NCI-H748 (cell line): ENCODE data around the gene CTSF.
"Not testable (repeated sequence)": the region's sequence is repeated elsewhere in the genome, so short reads cannot be mapped to it uniquely, and the experiment has no call there.

Experiments
- DNase-seq: peaks from one replicate; lab custom pipeline; 2025; ENCODE audit not compliant: unreplicated experiment; lab: John Stamatoyannopoulos, UW

CTSF gene

DNA sequence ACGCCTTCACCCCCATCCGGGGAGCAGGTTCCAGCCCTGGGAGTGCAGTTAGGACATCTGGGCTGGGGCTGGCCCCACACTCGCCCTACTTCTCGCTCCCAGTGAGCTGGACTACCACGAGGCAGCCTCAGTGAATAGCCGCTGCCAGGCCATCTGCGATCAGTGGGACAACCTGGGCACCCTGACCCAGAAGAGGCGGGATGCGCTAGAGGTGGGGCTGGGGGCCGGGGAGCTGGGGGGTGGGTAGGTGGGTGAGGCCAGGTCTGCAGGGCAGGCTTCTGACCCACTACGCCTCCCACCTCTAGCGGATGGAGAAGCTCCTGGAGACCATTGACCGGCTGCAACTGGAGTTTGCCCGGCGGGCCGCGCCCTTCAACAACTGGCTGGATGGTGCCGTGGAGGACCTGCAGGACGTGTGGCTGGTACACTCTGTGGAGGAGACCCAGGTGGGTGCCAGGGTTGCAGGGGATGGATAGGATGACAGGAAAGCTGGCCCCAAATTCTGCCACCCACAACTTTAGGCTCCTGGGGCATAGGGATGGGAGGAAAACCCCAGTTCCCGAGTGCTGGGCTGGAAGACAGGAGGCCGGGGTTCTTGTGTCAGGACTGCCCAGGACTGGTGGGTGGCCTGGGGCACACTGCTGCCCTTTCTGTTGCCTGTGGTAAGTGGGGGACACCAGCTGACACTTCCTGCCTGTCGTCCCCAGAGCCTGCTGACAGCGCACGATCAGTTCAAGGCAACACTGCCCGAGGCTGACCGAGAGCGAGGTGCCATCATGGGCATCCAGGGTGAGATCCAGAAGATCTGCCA is 8.3 kb downstream of the CTSF start:
- no peak for DNase-seq

DNA sequence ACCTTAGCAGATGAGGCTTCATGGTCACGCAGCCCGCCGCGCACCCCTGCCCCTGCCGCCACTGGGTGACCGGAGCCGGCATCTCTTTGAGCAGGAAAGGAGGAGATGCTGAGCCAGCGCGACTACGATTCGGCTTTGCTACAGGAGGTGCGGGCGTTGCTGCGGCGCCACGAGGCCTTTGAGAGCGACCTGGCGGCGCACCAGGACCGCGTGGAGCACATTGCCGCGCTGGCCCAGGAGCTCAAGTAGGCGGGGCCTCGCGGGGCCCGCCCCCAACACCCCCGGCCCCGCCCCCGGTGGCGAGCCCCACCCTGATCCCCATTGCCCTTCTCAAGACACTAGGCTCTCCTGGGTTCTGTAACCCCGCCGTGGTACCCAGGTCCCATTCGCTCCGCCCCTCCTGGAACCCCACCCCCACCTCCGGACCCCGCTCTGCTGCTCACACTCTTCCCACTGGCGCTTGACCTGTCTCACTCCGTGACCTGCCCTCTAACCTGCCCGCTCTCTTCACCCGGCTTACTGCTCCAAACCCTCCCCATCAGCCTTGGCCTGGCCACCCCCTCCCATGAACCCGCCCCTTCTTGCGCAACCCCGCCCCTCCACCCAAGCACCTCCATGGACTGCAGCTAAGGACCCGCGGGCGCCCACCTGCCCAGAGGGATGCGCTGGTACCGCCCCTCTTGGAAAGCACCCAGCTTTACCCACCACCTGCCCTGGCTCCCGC is 9.1 kb downstream of the CTSF start:
- no peak for DNase-seq

DNA sequence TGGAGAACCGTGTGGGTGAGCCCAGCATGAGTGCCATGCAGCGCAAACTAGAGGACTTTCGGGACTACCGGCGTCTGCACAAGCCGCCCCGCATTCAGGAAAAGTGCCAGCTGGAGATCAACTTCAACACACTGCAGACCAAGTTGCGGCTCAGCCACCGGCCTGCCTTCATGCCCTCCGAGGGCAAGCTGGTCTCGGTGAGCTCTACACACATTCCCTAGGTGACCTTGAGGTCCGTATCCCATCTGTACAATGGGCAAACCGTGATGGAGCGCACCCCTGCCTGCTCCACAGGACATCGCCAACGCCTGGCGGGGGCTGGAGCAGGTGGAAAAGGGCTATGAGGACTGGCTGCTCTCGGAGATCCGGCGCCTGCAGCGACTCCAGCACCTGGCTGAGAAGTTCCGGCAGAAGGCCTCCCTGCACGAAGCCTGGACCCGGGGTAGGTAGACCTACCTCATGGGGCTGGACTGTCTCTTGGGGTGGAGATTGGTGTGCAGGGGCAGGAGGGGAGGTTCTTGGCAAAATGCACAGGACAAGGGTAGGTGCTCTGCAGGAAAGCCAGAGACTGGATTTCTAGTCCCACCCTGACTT is 10.6 kb downstream of the CTSF start:
- no peak for DNase-seq

DNA sequence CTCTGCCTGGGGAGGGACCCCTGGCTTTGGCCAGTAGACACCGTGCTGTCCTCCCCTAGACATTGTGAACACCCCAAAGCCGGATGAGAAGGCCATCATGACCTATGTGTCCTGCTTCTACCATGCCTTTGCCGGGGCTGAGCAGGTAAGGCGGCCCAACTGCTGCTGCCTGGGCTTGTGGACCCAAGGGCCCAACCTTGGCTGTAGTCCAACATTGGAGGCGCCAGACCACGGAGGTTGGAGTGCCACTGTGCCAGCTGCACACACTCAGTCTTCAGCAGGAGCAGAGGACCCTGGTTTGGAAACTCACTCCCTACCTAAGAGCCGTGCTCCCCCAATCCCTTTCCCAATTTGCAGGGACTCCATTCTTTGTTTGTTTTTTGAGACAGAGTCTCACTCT is 12.3 kb downstream of the CTSF start:
- peak; percentile 14 for DNase-seq

DNA sequence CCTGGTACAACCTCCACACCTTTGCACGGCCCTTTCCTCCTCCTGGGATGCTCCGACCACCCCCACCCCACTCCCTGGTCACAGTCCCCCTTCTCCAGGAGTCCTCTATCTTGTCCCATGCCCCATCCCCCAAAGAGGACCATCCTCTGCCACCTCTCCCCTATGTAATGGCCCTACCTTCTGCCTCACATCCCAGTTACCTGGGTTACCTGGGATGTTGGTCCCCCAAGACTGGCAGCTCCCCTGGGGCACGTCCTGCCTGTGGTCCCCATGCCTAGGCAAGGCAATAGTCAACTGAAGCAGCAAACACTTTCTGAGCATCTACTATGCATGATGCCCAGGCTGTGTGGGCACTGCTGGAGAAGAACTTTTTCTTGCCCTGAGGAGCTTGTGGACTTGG is 13.0 kb downstream of the CTSF start:
- no peak for DNase-seq

DNA sequence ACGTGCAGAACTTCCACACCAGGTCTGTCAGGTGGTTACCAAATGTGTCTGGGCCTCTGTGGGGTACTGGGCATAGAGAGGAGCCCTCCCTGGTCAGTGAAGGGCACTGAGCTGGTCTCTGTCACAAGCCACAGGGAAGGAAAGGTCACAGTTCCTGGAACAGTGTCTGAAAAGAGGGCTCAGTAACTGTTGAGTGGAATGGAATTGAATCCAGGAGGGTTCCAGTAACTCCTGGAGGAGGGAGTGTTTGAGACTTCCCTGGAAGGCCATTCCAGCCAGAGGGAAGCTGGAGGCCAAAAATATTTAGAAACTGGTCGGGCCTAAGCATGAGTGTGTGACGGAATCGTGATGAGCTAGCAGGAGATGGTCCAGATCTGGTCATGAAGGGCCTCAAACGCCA is 13.8 kb downstream of the CTSF start:
- DNase-seq = no peak

DNA sequence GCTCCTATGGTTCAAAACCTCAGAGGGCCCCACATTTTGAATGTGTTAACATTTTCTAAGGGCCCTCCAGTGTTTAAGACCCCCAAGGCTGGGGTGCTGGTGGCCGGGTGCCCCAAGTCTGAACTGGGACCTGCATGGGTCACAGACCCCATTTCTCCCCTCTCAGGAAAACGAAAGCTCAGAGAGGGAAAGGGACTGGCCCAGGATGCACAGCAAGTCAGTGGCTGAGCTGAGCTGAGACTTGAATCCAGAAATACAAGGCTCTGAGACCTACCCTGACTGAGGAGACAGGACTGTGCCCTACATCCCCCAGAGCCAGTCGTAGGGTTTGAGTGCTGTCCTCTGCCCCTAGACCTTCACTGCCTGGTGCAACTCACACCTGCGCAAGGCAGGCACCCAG is 17.5 kb downstream of the CTSF start:
- no peak for DNase-seq

DNA sequence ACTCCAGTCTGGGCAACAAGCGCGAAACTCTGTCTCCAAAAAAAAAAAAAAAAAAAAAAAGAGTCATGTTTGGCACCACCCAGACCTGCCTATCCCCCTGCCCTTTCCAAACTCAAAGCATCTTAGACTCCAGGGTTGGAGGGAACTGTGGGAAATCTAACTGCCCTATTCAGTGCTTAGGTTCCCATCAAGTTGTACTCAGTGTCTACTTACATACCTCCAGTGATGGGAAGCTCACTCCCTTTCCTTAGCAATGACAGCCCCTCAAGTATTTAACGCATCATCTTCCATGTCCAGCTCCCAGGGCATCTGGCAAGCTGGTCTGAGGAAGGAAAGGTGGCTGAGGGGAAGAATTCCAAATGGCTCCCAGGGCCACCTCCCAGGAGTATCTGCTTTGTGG is 18.7 kb downstream of the CTSF start:
- DNase-seq = no peak

DNA sequence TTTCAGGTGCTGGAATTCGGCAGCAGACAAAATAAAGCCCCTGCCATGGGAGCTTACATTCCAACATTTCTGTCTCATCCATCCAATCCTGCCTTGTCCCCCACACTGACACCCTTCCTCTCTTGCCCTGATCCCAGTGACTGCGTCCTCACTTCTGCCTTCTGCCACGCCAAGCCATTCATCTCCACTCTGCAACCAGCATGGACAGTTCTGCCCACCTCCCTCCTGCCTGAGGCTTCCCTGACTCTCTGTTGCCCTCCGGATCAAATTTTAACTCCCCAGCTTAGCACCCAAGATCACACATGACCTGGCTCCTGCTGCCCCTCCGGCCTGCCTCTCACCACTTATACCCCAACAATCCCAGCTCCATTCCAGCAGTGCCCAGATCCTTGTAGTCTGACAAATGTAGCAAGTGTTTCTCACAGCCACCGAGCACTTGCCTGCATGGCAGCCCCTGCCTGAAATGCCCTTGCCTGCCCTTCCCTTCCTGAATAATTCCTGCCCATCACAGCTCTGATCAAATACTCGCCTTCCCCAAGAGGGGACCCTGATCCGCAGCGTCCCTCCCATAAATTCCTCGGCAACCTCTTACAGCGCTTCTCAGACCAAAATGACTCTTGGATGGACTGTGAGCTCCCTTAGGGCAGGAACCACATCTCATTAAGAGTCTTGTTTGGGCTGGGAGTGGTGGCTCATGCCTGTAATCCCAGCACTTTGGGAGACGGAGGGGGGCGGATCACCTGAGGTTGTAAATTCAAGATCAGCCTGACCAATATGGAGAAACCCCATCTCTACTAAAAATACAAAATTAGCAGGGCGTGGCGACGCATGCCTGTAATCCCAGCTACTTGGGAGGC is 19.4 kb downstream of the CTSF start:
- no peak for DNase-seq

DNA sequence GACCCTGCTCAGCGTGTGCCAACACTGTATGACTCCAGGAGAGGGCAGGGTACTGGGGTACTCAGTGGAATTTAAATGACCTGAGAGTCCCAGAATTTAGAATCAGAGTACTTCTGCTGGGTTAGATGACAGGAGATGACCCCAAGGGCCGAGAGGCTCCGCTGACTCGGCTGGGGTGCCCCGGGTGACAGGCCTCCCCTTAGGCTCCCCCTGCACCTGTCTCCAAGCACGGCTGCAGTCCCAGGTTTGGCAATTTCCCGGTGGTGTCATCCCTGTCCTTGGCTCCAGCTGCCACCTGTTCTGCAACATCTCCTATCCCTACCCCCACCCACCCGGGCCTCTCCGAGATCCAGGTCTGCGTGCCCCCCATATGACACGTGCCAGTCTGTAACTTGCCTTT is 20.4 kb downstream of the CTSF start:
- no peak for DNase-seq

DNA sequence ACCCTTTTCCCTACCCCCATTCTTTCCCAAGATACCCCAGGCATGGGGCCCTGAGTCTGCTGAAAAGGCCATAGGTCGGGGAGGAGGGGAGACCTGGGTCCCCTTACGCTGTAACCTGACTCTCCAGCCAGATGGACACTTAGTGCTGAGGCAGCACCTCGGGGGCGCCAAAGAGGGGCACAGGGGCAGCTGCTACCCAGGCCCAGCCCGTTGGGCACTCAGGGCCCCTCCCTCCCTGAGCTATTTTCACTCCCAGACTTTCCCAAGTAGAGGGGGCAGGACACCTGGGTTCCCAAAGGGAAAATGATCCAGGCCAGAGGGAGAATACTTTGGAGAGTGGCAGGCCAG is 20.8 kb downstream of the CTSF start:
- DNase-seq = no peak

DNA sequence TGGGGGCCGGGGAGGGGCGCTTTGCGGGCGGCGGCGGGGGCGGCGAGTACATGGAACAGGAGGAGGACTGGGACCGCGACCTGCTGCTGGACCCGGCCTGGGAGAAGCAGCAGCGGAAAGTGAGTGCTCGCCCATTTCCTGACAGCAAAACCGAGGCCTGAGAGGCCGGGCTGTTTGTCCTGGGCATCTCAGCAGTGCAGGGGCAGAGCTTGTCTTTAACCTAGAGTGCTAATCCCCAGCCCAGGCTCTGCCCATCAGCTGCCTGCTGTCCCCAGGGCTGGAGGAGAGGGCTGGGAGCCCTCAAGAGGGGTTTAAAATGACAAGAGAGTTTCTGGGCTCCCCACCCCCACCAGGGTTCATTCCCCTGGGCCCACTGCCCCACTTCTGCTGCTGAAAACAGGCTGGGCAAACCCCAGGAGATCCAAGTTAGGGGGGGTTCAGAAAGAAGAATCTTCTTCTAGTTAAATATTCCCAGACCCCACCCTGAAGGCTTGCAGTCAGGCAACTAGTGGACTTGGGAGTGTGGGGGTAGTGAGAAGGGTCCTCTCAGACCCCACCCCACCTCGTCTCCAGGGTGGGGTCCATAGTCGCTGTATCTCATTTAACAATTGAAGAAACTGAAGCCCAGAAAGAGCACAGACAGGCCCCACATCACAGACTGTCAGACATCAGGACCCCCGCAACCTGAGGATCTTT is 21.3 kb downstream of the CTSF start:
- no peak for DNase-seq

DNA sequence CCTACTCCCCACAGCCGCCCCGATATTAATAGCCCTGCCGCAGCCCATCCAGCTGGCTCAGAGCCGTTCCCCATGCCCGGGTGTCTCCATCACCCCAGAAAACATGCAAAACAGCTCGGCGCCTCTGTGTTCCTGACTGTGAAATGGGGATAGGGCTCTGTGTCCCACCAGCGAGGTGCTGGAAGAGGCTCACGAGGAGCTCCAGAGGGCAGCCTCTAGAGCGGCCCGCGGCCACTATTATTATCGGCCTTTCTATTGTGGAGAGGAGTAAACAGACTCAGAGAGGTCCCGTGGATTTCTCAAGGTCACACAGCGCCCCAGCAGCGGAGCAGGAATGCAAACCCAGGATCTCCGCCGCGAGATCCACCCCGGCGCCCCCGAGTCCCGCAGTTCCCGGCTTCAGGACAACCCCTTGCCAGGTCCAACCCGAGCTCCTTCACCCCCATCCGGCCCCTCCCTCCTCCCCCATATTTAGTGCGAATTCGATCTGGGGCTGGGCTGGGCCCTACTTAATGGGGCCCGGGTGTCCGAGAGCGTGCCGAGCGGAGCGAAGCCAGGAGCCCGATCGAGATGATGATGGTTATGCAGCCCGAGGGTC is 21.9 kb downstream of the CTSF start, which contains the start of gene ACTN3:
ACTN3 (plus strand) TSS at position 536 of the 598 bp plus-strand sequence; CDS start at position 571, 35 bp downstream.
- no peak for DNase-seq

DNA sequence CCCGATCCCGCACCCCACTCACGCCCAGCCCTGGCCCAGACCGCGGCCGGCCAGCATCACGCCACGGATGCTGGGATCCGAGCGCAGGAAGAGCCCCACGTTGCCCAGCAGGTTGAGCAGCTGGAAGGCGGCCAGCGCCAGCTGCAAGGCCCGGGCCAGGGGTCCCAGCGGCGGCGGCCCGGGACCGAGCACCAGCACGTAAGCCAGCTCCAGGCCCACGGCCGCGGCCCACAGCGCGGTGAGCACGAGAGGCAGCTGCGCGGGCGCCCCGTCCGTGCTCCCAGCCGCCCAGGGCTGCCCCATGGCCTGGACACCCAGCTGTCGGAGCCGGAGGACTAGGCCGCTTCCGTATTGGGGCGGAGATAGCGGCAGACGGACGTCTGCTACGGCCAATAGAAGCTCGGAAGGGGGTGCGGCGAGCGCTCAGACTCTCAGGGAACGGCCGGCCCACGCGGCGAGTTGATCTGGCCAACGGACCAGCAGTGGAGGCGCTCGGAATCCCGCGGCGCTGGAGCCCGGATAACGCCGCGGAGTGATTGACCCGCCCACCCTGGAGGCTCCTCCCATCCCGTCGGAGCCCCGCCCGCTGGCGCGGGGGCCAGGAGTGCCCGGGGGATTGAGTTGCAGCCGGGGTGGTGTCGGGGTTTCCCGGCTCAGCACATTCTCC is 22.6 kb downstream of the CTSF start, which contains the start of gene ZDHHC24:
ZDHHC24 (minus strand) TSS at position 348 of the 667 bp plus-strand sequence; CDS start at position 303, 45 bp downstream.
- DNase-seq = peak; percentile 97

DNA sequence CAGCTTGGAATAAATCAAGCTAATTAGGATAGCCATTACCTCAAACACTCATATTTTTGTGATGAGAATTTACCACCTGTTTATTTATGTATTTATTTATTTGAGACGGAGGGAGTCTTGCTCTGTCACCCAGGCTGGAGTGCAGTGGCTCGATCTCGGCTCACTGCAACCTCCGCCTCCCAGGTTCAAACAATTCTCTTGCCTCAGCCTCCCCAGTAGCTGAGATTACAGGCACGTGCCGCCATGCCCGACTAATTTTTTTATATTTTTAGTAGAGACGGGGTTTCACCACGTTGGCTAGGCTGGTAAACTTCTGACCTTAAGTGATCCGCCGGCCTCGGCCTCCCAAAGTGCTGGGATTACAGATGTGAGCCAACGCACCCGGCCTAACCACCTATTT is 23.5 kb downstream of the CTSF start:
- not testable (repeated sequence) for DNase-seq

DNA sequence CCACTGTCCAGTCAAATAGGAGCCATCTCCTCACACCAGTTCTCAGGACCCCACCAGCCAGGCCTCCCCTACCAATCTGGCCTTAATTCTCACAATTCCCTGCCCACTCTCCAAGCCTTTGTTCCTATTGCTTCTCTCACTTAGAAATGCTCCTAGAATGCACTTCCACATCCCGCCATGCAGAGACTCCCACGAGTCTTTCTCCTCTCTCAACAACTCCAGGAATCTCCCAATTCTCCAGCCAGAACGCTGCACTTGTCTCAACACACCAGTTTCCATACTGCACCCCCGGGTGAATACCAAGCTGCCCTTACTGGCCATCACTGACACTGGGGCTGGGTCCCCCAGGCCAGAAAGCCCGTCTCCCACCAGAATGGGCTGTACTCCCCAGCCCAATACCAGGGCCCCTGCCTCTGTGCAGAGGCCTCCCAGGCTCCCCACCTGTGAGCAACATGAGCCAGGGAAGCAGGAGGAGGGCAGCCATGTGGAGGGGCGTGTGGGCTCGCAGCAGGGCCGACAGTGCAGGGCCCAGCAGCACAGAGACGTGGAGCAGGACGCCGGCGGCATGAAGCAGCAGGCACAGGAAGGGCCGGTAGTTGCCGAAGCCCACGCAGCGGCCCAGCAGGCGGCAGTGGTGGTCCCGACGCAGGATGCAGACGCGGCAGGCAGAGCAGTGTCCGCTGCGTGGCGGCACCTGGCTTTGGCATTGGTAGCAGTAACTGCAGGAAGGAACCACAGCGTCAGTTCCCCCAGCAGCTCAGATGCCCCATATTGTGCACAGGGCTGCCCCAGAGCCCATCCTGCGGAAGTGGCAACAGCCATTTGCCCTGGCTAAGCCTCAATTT is 24.9 kb downstream of the CTSF start:
- DNase-seq = no peak

DNA sequence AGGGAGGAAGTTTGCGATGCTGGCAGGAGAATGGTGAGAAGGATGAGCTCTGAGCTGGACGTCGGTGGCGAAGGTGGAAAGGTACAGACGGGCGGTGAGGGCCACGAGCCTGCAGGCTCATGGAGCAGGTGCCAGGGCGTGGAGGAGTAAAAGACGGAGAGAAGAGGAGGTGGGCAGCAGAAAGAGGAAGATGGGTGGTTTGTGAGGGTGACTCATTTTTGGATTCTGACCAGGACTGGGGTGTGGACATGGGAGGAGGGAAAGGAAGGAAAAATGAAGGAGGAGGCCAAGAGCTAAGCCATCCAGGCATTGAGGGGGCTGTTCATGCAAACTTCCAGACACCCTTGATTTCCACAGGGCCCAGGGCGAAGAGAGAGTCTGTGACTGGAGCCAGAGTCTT is 26.0 kb downstream of the CTSF start:
- DNase-seq = no peak

DNA sequence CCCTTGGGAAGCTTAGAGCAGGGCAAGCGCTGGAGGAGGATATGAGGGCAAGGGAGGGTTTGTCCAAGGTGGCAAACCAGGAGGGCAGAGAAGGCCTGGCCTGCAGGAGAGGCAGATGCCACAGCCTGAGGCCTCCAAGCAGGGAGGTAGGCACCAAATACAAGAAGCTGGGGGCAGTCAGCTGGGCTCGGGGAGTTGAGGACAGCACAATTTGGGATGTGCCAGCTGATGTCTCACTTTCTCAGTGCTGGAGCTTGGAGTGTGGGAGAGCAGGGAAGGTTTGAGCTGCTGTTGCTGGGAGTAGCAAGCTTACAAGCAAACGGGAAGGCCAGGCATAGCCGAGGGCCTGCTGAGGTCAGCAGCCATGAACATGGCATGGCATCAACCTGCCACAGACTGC is 26.5 kb downstream of the CTSF start:
- no peak for DNase-seq

DNA sequence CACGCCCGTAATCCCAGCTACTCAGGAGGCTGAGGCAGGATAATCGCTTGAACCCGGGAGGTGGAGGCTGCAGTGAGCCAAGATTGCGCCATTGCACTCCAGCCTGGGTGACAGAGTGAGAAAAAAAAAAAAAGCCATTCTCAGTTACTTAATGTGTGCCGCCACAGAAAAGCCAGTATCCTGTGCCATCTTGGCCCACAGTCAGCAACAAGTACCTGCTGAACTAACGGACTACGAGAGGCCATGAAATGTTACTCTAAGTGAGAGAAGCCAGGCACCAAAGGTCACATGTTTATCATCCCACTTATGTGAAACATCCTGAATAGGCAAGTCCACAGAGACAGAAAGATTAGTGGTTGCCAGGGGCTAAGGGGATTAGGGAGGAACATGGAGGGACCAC is 27.8 kb downstream of the CTSF start:
- DNase-seq = not testable (repeated sequence)
